Forelimb muscle (tissue), 1 donor: Measurements from ENCODE around the gene FAM114A1. TPM values are rescaled to one million over a fixed set of nuclear protein-coding genes. Genes with fewer than 3 reads are reported as not detected.
A peak's percentile ranks its signal among the peaks of the same experiment; 100 is the strongest.
"Not testable (repeated sequence)": the region's sequence is repeated elsewhere in the genome, so short reads cannot be mapped to it uniquely, and the experiment has no call there.

Source experiments
- DNase-seq: peaks from one replicate; pipeline ENCODE4 v3.0.0-alpha.2; 2013; ENCODE audit warnings: low read depth
- polyA plus RNA-seq: library from polyadenylated mRNA; unstranded; fragments of 120-200 nt; gene quantifications from one replicate; pipeline ENCODE4 v1.2.1, GENCODE V29; 2013; ENCODE audit not compliant: insufficient read length

The FAM114A1 gene
- polyA plus RNA-seq, 1 donor = 50.2 TPM

DNA sequence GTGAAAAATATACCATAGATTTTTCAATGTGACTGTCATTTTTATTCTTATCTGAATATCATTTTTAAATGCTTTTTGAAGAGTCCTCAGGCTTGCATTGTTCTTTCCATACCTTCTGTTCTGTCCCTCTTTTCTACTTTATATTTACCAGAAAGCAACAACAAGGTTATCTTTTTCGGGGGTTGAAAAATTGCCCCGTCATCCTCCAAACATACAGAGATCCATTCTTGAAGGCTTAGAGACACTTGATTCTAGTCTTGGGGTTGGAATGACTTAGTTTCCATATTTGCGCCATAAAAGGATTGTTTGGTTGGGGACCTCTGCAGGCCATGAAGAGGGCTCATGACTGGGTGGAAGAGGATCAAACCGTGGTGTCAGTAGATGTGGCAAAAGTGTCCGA lies 63.5 kb downstream of the FAM114A1 start:
- DNase-seq = no peak

DNA sequence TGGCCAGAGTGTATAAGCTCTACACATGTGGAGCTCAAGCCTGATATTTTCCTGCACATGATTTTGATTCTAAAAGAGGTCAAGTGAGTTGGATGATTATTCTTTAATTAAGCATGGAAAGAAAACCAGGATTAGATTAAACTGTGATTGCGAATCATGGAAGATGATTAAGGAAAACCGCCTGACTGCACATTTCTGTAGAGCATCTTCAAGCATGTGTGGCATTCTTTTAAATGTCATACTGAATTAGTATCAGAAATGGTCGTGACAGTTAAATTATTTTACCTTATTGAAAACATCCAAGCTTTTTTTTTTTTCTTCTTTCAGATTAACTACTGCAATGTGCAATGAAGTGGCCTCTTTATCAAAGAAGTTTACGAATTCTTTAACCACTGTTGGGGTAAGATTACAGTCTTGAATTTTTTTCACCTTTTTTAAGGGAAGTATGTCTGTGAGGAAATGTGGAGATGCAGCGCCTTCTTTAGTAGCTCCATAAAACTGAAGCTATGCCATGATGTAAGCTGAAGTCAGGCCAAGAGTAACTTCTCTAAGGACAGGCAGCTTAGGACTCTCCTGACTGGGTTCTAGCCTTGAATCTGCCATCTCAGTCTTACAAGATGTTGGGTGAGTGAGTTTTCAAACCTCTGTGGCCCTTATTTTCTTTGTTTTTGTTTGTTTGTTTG lies 67.9 kb downstream of the FAM114A1 start:
- DNase-seq = no peak

DNA sequence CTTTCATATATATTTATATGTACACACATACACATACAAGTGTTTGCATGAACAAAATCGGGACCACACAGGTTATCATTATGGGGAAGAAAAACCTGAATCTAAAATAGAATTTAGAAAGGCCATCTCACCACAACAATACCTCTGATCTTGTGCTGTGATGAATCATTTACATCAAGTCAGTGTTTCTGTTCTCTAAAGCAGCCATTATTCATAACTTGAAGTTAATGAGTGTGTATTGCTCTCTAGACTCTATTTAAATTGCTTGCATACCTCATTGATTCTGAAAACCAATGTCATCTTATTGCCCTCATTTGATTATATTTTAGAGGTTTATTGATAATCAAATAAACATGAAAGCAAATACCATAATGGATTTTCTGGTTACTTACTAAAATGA lies 71.6 kb downstream of the FAM114A1 start:
- no peak for DNase-seq

DNA sequence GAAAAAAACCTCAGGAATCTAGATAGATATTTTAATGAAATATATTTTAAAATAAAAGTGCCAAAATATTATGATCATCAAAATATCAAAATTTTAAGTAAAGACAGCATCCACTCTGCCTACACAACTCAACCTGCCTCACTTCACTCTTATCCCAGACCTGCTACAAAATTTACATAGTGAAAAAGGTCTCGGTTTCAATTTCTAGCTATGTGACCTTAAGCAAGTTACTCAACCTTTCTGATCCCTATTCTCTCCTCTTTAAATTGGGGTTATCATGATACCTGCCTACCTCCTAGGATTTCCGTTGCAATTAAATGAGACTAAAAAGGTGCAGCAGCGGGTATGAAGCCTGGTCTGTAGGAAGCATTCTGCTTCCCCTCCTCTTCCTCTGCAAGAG lies 72.9 kb downstream of the FAM114A1 start:
- DNase-seq = no peak

DNA sequence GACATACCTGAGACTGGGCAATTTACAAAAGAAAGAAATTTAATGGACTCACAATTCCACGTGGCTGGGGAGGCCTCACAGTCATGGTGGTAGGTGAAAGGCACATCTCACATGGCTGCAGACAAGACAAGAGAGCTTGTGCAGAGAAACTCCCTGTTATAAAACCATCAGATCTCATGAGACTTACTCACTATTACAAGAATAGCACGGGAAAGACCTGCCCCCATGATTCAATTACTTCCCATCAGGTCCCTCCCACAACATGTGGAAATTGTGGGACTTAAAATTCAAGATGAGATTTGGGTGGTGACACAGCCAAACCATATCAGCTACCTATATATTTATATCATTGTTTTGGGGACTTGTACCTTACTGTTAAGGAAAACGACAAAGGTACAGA lies 74.3 kb downstream of the FAM114A1 start:
- DNase-seq = not testable (repeated sequence)

DNA sequence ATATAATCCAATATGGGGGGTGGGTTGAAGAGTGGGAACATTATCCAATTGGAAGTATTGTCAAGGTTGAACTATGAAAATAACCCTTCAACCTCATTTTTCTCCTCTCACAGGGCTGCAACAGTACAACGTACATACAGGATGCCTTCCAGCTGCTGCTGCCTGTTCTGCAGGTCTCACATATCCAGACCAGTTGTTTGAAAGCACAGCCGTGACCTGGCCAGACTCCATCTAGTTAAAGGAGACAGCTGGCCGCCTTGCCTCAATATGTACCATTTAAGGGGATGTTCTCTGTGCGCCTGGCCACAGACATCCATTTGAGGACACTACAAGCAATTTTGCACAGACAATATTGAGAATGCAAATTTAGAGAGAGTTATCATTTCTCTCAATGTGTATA lies 75.7 kb downstream of the FAM114A1 start:
- peak; percentile 35 for DNase-seq

DNA sequence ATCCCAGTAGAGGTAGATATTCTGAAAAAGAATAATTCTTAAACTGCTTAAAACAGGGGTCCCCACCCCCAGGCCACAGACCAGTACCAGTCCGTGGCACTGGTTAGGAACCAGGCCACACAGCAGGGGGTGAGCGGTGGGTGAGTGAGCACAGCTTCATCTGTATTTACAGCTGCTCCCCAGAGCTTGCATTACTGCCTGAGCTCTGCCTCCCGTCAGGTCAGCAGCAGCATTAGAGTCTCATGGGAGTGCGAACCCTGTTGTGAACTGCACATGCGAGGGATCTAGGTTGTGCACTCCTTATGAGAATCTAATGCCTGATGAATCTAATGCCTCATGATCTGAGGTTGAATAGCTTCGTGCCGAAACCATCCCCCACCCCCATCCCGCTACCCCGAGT lies 76.8 kb downstream of the FAM114A1 start:
- DNase-seq = no peak

DNA sequence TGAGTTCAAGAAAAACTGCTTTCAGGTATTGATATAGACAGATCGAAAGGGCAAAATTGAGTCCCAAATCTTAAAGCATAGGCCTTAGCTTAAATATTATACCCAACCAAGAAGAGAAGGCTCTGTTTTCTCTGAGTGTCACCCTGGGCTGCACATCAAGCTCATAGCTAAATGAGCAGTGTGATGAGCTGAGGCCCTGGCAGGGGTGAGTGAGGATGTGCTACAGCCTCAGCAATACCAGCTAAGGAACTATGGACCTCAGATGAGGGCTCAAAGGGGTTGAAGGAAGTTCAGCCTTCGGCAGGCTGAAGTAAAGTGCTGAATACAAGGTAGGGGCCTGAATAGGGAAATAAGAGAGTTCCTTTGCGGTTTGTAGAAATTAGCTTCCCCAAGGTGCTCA lies 79.3 kb downstream of the FAM114A1 start:
- DNase-seq = no peak

DNA sequence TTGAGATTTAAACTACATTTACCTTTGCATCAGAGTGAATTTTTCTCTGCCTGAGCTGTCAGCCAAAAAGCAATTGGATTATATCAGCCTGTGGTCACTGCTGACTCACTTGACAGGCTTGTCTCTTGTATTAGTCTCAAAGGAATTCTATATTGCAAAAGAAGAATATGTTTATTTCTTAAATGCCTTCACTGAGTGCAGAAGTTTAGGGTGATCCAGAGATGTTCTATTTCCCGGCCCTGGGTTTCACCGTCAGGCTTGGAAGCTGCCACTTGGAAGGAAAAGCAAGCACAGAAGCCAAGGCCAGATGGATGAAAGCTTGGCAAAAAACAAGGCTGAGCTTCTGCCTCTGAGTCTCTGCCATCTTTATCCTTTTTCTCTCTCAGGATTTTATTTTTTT lies 80.9 kb downstream of the FAM114A1 start:
- DNase-seq = peak; percentile 24

DNA sequence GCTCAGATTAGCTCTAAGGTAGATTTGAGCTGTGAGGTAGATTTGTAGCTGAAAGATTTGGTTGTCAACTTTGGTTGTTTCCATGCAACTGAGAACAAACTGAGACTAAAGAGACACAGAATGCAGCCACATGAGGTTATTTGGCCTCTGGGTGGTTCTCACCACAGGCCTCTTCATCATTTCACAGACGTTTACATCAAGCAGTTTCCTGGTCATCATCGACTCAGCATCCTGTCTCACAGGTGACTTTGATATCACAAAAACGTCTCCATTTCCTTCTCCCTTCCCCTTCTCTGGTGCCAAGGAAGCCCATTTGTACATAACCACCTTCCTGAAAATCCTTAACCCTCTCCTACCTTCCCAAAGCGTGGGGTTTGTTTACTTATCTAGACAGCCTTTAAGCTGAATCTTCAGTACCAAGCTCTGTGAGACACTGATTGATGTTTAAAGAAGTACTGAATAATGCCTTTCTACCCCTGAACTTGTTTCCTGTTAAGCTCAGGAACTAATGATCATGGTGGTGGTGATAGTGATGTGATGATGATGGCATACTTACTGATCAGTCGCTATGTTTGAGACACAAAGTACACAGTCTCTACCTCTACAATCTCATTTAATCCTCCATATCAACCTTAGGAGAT lies 81.9 kb downstream of the FAM114A1 start:
- DNase-seq = no peak

DNA sequence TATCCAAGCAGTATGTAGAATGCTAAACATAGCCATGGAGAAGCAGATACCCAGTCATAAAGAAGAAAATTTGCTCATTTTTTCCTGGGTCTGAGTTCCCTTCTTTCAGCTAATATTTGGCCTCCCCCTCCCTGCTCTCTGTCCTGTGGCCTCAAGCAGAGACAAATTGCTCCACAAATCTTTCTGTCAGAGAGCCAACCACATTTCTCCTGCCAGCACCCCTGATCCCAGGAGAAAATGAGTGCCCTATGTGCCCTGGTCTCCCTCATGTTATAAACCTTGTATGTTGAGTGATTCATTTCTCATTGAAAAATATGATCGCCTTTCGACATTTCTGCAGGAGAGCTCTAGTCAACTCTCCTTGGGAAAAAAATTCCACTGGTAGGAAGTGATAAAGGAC lies 82.6 kb downstream of the FAM114A1 start:
- DNase-seq = no peak

DNA sequence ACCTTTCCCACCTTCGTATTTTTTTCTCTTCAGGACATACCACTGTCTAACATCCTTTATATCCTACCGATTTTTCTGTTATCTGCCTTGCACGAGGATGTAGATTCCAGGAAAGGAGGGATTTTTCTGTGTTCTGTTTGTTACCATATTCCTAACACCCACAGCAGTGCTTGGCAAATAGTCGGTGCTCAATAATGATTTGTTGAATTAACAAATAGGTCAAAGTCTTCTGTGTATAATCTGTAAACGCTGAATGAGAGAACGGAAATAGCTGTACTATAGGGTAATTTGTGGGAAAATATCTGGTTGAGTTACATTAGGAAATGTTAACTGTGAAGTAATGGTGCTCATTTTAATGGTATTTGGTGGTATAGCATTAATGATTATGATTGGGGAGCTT lies 83.1 kb downstream of the FAM114A1 start:
- DNase-seq = no peak

DNA sequence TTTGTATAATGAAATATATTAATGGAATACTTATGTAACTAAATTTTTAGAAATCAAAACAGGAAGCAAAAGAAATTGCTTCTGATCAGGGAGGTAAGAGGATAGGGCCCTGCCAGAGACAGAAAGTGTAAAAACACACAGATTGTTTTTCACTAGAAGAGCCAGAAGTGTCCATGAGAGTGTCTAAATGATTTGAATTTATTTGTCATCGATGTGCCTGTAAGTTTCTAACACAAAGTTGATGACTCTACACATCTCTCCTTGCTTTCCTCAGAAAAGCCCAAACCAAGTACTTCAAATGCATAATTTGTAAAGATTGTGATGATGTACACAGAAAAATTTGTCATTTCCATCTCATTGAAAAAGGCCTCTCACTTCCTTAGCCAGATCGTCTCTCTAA lies 84.0 kb downstream of the FAM114A1 start:
- no peak for DNase-seq

DNA sequence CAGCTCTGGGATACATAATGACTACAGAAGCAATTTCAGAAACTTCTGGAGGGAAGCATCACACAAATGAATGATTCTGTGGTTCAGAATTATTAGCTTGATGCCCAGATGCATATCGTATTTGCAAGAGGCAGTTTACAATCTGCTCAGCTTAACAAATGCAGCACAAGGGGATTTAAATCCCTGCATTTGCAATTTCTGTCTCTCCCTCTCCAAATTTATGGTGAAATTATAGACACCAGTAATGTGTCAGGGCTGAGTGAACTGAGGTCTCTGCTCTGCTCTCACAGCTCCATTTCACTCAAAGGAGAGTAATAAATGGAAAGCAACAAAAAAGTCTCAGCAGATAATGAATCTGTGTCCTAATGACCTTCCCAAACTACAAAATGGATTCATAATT lies 84.4 kb downstream of the FAM114A1 start:
- DNase-seq = no peak

DNA sequence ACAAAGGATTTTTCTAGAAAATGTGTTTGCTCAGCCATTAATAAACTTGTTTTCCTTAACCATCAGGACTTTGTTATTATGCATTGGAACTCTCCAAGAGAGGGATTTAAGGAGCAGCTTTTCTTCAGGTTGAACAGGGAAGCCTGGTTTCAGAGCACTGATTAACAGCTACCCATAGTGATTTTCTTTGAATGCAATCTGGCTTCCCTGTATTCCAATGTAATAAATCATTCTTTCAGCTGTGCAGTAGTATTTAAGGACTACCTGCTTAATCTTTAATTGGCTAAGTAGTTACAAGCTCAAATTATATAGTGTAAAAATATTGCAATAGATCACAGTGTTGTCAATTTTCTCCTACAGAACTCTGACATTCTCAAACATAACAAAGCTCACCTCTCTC lies 87.1 kb downstream of the FAM114A1 start:
- no peak for DNase-seq

DNA sequence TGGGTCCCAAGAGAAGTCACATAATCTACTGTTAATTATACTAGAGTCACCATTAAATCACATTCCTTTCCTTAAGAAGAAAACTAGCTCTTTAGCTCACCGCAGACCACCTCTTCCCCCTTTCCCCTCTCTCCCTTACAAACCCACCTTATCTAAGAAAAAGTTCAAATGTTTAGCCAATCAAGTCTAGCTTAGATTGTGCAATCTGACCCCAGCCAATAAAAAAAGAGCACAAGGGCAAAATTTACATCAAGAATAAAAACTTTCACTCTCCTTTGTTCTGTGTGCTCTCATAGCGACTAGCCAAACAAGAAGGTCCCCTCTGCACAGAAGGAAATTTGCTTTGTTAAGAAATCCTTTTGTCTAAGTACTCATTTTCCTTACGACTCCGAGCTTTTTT lies 88.4 kb downstream of the FAM114A1 start:
- no peak for DNase-seq

DNA sequence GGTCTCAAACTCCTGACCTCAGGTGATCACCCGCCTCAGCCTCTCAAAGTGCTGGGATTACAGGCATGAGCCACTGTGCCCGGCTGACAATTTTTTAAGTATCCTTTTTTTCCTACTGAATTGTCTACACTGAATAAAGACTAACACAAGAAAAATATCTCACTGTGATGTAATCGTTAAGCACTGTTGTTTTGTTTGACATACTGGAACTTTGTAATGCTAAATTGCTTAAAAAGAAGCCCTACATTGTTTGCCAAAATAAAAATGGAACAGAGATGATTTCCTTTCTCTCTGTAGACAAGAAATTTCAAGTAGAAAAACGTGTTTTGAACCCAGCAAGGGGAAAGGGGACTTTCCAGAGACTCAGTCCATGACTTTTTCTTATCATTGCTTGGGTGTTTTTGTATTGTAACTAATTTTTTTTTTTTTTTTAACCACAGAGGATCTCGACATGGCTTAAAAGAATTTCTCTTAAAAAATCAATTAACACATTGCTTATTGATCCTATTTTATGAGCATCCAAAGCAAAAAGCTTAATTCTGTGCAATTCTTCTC lies 89.7 kb downstream of the FAM114A1 start:
- DNase-seq = no peak

DNA sequence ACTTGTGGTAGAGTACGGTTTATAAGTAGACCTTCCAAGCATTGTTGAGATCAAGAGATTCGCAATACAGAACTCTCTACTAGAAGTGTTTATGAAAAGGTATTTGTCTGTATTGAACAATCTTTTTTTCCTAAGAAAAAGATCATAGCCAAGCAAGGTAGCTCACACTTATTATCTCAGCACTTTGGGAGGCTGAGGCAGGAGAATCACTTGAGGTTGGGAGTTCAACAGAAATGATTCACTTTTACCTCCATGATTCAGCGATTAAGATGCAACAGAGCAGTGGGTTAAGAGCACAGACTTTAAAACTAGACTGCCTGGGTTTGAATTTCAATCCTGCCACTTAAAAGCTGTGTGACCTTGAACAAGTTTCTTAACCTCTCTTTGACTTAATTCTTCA lies 90.3 kb downstream of the FAM114A1 start:
- no peak for DNase-seq

DNA sequence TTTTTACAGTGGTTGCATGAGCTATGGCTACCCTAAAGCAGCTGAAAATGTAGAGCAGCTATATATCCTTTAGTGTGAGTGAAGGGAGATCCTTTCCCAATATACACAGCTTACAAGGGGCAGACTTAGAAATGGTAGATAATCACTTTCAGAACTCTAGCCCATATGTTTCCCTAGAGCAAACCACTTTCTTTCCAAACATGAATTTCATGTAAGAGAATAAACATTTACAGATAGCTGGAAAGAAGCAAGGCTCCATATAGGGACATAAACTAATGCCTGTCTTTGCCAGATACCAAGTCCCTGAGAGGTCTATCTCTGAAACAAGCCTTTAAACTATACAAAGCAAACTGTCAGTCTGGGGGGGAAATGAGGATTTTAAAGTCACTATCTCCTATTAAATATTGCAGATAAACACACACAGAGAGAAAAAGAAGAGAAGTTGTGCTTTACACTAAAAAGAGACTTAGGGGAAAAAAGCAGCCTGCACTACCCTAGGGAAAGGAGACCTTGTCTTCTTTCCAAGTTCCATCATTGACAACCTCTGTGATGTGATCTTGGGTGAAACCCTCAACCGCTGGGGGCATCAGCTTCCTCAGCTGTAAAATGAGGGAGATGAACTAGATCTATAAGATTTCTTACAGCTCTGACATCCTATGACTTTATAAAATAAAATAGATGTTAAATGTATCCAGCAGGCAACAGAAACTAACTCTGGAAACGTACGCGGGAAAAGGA lies 91.0 kb downstream of the FAM114A1 start:
- DNase-seq = no peak

DNA sequence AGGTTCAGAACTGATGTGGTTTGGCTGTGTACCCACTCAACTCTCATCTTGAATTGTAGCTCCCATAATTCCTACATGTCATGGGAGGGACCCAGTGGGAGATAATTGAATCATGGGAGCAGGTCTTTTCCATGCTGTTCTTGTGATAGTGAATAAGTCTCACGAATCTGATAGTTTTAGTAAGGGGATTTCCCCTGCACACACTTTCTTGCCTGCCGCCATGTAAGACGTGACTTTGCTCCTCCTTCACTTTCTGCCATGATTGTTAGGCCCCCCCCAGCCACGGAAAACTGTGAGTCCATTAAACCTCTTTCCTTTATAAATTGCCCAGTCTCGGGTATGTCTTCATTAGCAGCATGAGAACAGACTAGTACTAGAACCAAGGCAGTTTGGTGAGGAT lies 91.6 kb downstream of the FAM114A1 start:
- not testable (repeated sequence) for DNase-seq

DNA sequence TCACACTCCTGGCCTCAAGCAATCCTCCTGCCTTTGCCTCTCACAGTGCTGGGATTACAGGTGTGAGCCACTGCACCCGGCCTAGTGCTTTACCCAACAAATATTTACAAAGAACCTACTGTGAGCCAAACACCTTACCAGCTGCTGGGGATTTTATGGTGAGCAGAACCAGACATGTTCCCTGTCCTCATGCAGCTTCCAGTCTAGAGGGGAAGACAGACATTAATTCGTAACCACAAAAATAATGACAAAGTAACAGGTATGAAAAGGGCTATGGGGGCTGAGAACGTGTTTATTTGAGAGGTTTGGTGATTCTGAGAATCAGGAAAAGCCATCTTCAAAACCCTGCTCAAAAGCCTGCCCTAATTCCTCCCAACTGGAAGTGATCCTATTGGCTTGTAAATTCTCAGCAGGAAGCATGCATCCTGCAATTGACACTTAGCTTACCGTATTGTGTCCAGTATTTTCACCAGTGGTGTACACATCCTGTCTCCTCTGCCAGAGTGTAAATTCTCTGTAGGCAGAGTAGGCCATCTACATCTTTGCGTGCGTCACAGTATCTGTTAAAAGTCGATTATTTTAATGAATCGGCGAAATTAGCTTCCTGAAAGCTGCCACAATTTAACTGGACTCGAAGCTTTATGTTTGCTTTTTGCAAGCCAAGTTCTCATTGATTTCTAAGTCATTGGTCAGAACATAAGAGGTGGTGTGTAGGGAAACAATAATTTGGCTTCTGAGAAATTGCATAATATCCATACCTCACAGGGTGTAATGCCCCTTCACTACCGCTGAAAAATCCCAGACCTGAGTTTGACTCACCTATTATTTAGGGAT lies 97.6 kb downstream of the FAM114A1 start:
- DNase-seq = no peak

DNA sequence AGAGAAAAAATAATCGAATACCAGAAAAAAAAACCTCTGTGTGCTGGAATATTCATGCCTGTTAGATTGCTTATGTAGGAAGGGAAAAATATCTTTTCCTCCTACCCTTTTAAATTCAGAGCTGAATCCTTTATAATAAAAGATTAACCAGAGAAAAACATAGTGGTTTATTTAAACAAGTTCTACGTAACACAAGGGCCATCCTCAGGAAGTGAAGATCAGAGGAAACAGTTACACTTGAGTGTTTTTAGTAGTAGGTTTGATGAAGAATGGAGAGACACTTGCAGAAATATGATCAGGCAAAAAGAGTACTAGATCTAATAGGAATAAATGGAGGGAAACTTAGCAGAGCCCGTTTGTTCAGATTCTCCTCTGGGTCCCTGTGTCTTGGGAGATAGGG lies 98.3 kb downstream of the FAM114A1 start:
- DNase-seq = no peak
